Activated CD8-positive, alpha-beta T cell treated with anti-CD3 and anti-CD28 coated beads for 36 hours (primary cell): ENCODE results near the gene MSANTD1. TPM values are rescaled to one million over a fixed set of nuclear protein-coding genes. Genes with fewer than 3 reads are reported as not detected.

Experiments
- ATAC-seq: fragments of 200-7000 bp; cut with Tn5 transposase; one replicate; pipeline ENCODE4 v1.10.0; 2021; ENCODE audit warnings: mild to moderate bottlenecking, moderate library complexity
- CTCF ChIA-PET: fragments of 350-600 bp; sonication (Branson Sonifier 250); formaldehyde crosslinking; loops from one replicate; lab custom pipeline; 2021; ENCODE audit warnings: antibody characterized with exemption; lab: Charles Lee
- POLR2A ChIA-PET: fragments of 350-600 bp; sonication (Branson Sonifier 250); formaldehyde crosslinking; loops from one replicate; lab custom pipeline; 2021; ENCODE audit warnings: antibody characterized with exemption; lab: Charles Lee
- DNase-seq: peaks from one replicate; pipeline ENCODE4 v3.0.0-alpha.2; 2020
- H3K27ac Mint-ChIP-seq: one replicate; pipeline ENCODE4 v1.8.0; 2021; ENCODE audit warnings: mild to moderate bottlenecking, mixed read lengths
- H3K27me3 Mint-ChIP-seq: one replicate; pipeline ENCODE4 v1.8.0; 2021; ENCODE audit warnings: mixed read lengths
- H3K36me3 Mint-ChIP-seq: one replicate; pipeline ENCODE4 v1.8.0; 2021; ENCODE audit warnings: low read depth, mixed read lengths
- H3K4me1 Mint-ChIP-seq: one replicate; pipeline ENCODE4 v1.8.0; 2021; ENCODE audit warnings: low read depth, mixed read lengths
- H3K4me3 Mint-ChIP-seq: one replicate; pipeline ENCODE4 v1.8.0; 2021; ENCODE audit warnings: mild to moderate bottlenecking, moderate library complexity, mixed read lengths
- H3K9me3 Mint-ChIP-seq: one replicate; pipeline ENCODE4 v1.8.0; 2021; ENCODE audit warnings: mixed read lengths
- intact Hi-C: fragments of 100-400 bp; cut with micrococcal nuclease; formaldehyde crosslinking; loops from one replicate; pipeline ENCODE4 v1.10.0; 2022
- total RNA-seq, 2 experiments: library from RNA; stranded (reverse); gene quantifications; one replicate each; pipeline ENCODE4 v1.2.3, GENCODE V29; 2021
- TF ChIP-seq, protein P1 (sequence below): fragments of 200-600 bp; IDR thresholded peaks from one replicate; pipeline ENCODE4 v1.8.0; 2022; ENCODE audit warnings: antibody characterized with exemption, mild to moderate bottlenecking

MSANTD1 gene
- total RNA-seq, 2 experiments from 2014 or later, result 0.43 TPM

DNA sequence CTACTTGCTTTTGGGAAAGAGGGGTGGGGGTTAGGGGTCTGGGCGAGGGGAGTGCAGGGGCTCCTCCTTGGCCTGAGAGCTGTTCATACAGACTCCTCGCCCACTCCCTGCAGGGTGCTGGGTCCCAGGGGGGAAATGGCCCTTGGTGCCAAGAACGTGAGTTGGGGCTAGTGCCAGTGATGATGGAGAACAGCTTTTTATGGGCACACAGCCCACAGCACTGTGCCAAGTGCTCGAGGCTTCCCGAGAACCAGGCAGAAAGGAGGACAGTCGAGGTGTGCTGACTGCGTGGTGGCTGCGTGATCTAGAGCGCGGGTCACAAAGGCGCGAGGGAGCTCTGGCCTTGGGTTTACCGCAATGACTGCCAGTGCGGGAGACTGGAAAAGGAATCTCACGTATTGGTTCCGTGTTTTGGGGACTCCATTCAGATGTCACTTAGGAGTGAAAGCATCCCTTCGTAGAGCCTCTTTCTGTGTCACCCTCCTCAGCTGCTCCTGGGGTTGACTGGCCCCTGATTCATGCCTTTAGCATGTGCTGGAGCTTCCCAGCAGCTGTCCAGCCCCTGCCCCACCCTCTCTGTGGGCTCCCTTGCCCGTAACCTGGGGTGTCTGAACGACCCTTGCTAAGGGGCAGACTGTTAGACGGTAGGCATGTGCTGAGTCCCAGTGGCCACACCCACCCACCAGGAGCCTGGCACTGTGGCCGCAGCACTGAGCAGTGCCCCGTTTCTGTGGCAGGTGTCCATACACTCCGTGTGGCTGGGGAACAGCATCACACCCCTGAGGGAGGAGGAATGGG lies 20.9 kb upstream of the MSANTD1 start:
- Mint-ChIP-seq H3K27ac (no peak overlapping the region), H3K36me3 (peaks cover 34% of the 10 kb centered on the region), H3K27me3 (no peaks in the 10 kb centered on the region), H3K9me3 (no peaks in the 10 kb centered on the region), H3K4me1 (no peaks in the 10 kb centered on the region), H3K4me3 (no peak overlapping the region)
- intact Hi-C loops, result no loop called here
- ChIA-PET CTCF (interaction anchor here (1.0 kb wide), 1 partner anchor 87 kb away, joined by 3 read pairs; no protein-coding TSS in a partner anchor), POLR2A (no interaction called here)
- no peak for ATAC-seq
- TF ChIP-seq, protein P1, sequence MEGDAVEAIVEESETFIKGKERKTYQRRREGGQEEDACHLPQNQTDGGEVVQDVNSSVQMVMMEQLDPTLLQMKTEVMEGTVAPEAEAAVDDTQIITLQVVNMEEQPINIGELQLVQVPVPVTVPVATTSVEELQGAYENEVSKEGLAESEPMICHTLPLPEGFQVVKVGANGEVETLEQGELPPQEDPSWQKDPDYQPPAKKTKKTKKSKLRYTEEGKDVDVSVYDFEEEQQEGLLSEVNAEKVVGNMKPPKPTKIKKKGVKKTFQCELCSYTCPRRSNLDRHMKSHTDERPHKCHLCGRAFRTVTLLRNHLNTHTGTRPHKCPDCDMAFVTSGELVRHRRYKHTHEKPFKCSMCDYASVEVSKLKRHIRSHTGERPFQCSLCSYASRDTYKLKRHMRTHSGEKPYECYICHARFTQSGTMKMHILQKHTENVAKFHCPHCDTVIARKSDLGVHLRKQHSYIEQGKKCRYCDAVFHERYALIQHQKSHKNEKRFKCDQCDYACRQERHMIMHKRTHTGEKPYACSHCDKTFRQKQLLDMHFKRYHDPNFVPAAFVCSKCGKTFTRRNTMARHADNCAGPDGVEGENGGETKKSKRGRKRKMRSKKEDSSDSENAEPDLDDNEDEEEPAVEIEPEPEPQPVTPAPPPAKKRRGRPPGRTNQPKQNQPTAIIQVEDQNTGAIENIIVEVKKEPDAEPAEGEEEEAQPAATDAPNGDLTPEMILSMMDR, result no peak
- DNase-seq, result no peak

DNA sequence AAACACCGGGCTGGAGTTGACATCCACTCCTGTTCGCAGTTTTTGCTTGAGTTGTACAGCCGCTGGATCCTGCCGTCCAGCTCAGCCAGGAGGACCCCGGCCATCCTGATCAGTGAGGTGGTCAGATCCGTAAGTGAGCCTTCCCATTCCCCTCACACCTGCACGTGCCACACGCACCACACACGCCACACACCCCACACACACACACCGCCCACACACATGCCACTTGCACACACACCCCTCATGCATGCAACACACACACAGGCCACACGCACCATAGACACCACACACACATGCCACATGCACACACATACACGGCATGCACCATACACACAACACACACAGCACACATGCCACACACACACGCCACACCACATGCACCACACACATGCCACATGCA lies 20.1 kb upstream of the MSANTD1 start:
- H3K9me3 Mint-ChIP-seq, result no peaks in the 10 kb centered on the region
- no peaks in the 10 kb centered on the region for H3K27me3 Mint-ChIP-seq
- no peaks in the 10 kb centered on the region for H3K4me1 Mint-ChIP-seq
- H3K4me3 Mint-ChIP-seq, result no peak overlapping the region
- ChIA-PET CTCF (interaction anchor here (1.0 kb wide), 1 partner anchor 88 kb away, joined by 3 read pairs; no protein-coding TSS in a partner anchor), POLR2A (no interaction called here)
- DNase-seq, result no peak
- intact Hi-C loops, result no loop called here
- peaks cover 36% of the 10 kb centered on the region for H3K36me3 Mint-ChIP-seq
- H3K27ac Mint-ChIP-seq, result no peak overlapping the region
- TF ChIP-seq, protein P1, result no peak
- no peak for ATAC-seq

DNA sequence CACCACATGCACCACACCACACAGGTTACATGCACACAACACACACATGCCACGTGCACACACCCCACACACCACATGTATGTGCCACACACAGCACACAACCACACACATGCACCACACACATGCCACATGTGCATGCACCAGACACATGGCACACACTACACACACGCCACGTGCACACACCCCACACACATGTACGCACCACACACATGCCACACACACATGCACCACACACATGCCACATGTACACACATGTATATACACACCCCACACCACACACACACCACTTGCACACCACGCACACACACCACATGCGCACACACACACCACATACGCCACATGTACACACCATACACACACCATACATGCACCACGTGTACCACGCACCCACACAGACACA lies 19.6 kb upstream of the MSANTD1 start:
- intact Hi-C loops, result no loop called here
- H3K27ac Mint-ChIP-seq, result no peak overlapping the region
- ATAC-seq (no peak), DNase-seq (no peak)
- TF ChIP-seq, protein P1, result no peak
- no peaks in the 10 kb centered on the region for H3K27me3 Mint-ChIP-seq
- CTCF ChIA-PET, result interaction anchor here (1.0 kb wide), 1 partner anchor 88 kb away, joined by 3 read pairs; no protein-coding TSS in a partner anchor
- H3K36me3 Mint-ChIP-seq, result peaks cover 35% of the 10 kb centered on the region
- POLR2A ChIA-PET, result no interaction called here
- no peak overlapping the region for H3K4me3 Mint-ChIP-seq
- H3K9me3 Mint-ChIP-seq, result no peaks in the 10 kb centered on the region
- no peaks in the 10 kb centered on the region for H3K4me1 Mint-ChIP-seq

DNA sequence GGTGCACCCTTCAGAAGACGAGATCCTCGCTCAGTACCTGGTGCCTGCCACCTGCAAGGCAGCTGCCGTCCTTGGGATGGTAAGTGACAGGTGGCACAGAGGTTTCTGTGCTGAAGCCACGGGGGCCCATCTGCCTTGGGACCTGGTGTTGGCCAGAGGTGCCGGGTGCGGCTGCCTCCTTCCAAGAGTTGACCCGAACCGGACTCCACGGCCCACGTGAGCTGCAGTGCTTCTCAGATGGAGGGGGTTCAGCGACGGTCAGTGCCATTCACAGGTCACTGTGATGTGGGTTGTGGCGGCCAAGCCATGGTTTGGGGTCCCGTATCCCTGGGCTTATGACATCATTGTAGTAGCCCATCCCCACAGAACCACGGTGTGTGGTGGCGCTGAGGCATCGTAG lies 19.0 kb upstream of the MSANTD1 start:
- H3K36me3 Mint-ChIP-seq, result peaks cover 35% of the 10 kb centered on the region
- no peaks in the 10 kb centered on the region for H3K4me1 Mint-ChIP-seq
- ChIA-PET CTCF (no interaction called here), POLR2A (no interaction called here)
- H3K27me3 Mint-ChIP-seq, result no peaks in the 10 kb centered on the region
- no peak overlapping the region for H3K4me3 Mint-ChIP-seq
- H3K27ac Mint-ChIP-seq, result no peak overlapping the region
- intact Hi-C loops, result no loop called here
- H3K9me3 Mint-ChIP-seq, result no peaks in the 10 kb centered on the region
- DNase-seq (no peak), ATAC-seq (no peak)
- TF ChIP-seq, protein P1, result no peak

DNA sequence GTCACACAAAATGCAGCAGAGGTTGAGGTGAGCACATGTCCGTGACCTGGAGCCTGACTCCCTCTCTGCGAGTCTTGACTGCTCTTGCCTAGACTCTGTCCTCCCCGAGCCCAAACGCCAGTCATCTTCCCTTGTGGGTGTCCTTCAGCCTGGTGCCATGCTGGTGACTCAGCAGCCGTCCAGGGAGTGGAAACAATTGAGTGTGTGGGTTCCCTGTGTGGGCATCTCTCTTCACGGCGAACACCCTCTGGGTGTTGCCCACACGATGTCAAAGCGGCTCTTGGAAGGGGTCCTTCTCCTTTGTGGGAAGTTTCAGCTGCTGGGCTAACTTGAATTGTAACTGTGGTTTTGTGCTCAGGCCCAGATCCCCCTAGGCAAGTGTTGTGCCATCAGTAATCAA lies 17.5 kb upstream of the MSANTD1 start:
- Mint-ChIP-seq H3K9me3 (no peaks in the 10 kb centered on the region), H3K4me3 (no peak overlapping the region), H3K27me3 (no peaks in the 10 kb centered on the region), H3K36me3 (peaks cover 33% of the 10 kb centered on the region), H3K4me1 (no peaks in the 10 kb centered on the region), H3K27ac (no peak overlapping the region)
- ChIA-PET POLR2A (no interaction called here), CTCF (no interaction called here)
- DNase-seq (no peak), ATAC-seq (no peak)
- intact Hi-C loops, result no loop called here
- TF ChIP-seq, protein P1, result no peak
